D341Med (cell line): ENCODE data around the gene STX1B.

ENCODE experiments used
- DNase-seq: peaks from one replicate; pipeline ENCODE4 v3.0.0; 2012; ENCODE audit warnings: low spot score

STX1B gene

DNA sequence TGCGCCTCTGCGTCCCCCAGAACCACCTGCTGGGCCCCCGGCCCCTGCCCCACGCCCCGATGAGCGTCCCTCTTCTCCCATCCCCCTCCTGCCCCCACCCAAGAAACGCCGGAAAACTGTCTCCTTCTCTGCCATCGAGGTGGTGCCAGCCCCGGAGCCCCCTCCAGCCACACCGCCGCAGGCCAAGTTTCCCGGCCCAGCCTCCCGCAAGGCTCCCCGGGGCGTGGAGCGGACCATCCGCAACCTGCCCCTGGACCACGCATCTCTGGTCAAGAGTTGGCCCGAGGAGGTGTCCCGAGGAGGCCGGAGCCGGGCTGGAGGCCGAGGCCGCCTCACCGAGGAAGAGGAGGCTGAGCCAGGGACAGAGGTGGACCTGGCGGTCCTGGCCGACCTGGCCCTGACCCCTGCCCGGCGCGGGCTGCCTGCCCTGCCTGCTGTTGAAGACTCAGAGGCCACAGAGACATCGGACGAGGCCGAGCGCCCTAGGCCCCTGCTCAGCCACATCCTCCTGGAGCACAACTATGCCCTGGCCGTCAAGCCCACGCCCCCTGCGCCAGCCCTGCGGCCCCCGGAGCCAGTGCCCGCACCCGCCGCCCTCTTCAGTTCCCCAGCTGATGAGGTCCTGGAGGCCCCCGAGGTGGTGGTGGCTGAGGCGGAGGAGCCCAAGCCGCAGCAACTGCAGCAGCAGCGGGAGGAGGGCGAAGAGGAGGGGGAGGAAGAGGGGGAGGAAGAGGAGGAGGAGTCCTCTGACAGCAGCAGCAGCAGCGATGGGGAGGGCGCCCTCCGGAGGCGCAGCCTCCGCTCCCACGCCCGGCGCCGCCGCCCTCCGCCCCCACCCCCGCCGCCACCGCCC, 31.0 kb downstream of the STX1B start:
- no peak for DNase-seq

DNA sequence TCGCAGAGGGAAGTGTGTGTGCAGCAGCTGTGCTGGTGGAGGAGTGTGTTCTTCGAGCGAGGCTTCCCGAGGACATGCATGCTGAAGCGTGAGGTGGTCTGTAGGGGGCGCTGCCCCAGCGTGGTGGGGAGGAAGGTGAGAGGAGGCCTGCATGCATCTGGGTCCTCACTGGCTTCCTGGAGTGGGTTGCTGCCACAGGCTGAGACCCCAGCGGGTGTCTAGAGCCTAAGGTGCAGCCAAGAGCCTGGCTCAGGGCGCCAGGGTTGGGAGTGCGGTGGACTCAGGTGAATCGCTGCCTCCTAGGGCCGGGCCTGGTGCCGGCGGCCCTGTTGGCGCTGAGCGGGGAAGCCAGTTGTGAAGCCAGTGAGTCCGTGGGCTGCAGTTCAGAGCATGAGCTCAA, 32.9 kb downstream of the STX1B start:
- DNase-seq = peak; percentile 60

DNA sequence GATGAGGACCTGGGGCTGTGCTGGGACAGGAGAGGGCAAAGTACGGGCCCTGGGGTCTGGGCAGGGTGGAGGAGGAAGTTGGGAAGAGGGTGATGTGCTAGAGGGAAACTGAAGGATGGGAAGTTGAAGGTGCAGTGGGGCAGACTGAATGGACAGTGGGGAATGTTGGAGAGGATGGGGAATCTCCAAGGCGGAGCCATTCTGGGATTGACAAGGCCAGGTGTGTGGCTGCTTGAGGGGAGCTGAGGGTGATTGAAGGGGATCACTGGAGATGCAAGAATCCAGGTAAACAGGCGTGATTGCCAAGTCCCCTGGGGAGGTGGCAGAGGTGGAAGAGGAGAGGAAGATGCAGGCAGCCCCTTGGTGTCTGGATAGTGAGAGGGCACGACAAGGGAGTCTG, 34.0 kb downstream of the STX1B start:
- no peak for DNase-seq

DNA sequence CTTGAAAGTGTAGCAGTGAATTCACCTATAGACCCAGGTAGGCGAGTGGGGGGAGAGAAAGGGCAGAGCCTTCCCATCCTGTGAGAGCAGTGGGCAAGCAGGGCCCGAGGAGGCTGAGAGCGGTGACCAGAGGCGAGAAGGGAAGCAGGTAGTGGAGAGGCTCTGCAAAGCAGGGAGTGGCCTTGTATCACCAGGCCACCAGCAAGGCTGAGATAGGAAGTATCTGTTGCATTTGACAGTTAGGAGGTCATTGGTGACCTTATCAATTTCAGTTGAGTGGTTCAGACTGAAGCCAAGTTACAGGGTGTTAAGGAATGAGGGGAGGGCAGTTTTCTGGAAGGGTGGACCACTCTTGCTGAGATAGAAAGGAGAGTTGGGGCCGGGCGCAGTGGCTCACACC, 36.1 kb downstream of the STX1B start:
- no peak for DNase-seq

DNA sequence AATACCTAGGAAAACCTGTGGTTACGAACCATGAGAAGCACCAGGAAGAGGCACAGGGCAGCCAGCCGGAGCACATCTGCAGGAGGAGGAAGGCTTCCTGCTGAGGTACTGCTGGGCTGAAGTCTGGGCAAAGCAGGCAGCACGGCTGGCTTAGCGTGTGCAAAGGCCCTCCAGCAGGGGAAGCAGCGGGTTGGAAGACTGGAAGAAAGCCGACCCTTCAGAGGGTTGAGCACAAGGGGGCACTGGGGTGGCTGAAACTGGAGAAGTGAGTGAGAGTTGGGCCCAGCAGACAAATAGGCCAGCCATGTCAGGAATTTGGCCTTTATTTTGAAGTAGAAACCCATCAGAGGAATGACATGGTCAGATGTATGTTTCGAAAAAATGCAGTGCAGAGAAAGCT, 37.6 kb downstream of the STX1B start:
- DNase-seq = no peak

DNA sequence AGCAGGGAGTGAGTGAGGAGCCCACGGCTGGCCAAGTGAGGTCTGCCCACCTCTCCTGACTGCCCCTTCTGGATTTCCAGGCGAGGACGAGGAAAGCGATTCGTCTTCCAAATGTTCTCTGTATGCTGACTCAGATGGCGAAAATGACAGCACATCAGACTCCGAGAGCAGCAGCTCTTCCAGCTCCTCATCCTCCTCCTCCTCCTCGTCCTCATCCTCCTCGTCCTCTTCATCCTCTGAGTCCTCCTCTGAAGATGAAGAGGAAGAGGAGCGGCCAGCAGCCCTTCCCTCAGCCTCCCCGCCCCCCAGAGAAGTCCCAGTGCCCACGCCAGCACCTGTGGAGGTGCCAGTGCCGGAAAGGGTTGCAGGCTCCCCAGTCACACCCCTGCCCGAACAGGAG, 39.1 kb downstream of the STX1B start:
- no peak for DNase-seq

DNA sequence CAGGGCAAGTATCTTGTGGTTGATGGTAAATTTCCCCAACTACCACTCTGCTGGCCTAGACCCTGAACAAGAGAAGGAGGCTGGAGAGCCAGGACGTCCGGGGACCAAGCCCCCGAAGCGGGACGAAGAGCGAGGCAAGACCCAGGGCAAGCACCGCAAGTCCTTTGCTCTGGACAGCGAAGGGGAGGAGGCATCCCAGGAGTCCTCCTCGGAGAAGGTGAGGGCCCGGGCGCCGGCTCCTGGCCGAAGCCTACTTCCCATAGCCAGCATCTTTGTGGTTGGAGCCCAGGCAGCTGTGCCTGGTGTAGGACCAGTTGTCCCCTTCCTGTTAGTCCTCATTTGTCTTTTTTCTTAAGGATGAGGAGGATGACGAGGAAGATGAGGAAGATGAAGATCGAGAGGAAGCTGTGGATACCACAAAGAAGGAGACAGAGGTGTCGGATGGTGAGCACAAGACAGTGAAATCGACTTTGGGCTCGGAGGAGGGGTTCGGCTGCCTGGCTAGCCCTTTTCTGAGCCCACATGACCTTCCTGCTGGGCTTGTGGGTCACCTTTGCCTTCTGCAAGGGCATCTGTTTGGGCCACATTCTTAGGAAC, 41.1 kb downstream of the STX1B start:
- DNase-seq = no peak

DNA sequence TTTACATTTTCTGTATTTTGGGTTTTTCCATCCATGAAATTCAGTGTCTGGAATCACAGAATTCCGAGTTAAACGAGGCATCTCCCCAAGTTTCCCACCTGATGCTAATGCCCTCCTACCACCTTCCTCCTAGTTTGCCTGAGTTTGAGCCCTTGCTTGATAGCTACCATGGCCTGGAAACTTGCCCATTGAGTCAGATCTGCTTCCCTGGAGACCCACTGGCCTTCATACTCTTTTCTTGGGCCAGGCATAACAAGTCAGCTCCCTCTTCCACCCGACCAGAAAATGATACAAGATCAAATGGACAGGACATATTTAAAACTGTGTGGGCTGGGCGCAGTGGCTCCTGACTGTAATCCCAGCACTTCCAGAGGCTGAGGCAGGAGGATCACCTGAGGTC, 42.6 kb downstream of the STX1B start:
- DNase-seq = no peak

DNA sequence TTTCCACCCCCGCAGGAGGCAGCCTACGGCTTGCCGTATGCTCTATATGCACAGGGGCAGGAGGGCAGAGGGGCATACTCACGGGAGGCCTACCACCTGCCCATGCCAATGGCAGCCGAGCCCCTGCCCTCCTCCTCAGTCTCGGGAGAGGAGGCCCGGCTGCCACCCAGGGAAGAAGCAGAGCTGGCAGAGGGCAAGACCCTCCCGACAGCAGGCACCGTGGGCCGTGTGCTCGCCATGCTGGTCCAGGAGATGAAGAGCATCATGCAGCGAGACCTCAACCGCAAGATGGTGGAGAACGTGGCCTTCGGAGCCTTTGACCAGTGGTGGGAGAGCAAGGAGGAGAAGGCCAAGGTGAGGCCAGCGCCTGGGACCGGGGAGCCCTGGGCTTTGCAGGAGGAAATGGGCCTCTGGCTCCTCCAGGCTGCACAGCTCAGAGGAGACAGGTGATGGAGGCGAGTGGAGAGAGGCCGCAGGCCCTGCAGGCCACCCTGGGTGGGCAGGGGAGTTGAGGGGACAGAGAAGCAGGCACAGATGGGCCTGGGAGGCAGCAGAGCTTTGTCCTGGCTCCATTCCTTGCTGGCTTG, 44.3 kb downstream of the STX1B start:
- DNase-seq = no peak

DNA sequence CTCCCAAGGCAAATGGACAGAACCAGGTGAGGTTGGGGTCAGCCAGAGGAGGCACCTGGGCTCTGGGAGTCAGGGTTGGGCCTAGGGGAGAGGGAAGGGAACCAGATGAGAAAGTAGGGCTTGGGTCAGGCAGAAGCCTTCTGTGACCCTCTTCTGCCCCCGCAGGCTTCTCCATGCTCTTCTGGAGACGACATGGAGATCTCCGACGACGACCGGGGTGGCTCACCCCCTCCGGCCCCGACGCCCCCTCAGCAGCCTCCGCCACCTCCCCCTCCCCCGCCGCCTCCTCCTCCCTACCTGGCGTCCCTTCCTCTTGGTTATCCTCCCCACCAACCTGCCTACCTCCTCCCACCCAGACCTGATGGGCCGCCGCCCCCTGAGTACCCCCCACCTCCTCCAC, 45.0 kb downstream of the STX1B start:
- DNase-seq = peak; percentile 20

DNA sequence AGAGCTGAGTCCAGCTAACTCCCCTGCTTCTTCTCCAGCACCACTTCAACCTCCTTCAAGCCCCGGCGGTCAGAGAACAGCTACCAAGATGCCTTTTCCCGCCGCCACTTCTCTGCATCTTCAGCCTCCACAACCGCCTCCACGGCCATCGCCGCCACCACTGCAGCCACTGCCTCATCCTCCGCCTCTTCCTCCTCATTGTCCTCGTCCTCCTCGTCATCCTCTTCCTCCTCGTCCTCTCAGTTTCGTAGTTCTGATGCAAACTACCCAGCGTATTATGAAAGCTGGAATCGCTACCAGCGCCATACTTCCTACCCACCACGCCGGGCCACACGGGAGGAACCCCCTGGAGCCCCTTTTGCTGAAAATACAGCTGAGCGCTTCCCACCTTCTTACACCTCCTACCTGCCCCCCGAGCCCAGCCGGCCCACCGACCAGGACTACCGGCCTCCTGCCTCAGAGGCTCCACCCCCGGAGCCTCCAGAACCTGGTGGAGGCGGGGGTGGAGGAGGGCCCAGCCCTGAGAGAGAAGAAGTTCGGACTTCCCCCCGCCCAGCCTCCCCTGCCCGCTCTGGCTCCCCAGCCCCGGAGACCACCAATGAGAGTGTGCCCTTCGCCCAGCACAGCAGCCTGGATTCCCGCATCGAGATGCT, 45.7 kb downstream of the STX1B start:
- peak; percentile 21 for DNase-seq

DNA sequence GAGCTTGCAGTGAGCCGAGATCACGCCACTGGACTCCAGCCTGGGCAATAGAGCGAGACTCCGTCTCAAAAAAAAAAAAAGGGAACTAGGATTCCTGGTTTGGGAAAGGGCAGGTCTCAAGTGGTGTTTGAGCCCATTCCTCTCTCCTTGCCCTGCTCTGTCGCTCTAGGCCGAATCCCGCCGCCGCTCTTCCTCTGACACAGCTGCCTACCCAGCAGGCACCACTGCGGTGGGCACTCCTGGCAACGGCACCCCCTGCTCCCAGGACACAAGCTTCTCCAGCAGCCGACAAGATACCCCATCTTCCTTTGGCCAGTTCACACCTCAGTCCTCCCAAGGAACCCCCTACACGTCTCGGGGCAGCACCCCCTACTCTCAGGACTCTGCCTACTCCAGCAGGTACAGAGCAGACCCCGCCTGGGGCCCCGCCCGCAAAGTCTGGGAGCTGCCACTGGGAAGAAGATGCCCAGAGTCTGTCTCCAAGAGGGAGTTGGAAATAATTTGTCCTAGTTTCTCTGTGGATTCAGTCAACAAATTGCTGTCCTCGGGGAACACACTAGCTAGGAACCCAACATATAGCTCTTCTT, 46.4 kb downstream of the STX1B start:
- no peak for DNase-seq

DNA sequence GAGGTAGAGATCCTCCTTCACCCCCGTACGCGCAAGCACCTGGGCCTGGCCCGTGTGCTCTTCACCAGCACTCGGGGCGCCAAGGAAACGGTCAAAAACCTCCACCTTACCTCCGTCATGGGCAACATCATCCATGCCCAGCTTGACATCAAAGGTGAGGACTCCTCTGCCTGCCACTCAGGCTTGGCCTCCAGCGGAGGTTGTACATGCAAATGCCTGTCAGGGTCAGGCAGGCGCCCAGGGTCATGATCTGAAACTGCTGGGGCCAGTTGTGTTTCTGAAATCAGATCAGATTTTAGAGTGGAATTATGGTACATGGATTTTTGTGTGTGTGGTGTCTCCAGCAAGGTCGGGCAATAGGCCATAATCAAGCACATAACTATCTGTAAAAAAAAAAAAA, 49.1 kb downstream of the STX1B start:
- DNase-seq = no peak

DNA sequence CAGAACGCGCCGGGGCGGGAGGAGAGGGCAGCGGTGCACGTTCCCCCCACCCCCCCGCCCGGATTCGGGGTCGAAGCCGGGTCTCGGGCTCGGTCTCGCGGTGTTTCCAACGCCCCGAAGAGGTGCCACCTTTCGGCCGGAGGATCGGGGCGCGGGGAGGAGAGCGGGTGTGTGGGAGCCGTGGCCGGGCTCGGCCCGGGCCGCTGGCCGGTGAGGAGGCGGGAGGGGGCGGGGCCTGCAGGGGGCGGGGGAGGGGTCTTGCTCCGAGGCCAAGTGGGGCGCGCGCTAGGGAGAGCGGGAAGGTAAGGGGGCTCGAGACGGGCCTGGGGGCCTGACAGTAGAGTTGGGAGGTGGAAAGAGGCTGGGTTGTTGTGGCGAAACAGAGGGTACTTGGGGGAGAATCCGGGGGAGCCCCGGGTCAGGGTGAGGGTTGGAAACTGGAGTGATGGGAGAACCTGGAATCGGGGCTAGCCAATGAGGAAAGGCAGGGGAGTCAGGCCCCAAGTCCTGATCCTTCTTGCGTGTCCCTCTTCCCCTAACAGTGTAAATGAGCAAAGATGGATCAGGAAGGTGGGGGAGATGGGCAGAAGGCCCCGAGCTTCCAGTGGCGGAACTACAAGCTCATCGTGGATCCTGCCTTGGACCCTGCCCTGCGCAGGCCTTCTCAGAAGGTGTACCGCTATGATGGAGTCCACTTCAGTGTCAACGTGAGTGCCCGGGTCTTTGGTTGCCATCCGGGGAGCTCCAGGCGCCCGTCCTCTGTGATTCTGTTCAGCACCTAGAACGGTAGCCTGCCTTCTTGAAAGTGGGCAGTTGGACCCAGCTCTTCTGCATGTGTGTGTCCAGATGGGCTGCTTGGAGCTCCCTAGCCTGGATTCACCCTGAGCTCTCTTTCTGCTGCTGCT, 52.0 kb downstream of the STX1B start:
- no peak for DNase-seq

DNA sequence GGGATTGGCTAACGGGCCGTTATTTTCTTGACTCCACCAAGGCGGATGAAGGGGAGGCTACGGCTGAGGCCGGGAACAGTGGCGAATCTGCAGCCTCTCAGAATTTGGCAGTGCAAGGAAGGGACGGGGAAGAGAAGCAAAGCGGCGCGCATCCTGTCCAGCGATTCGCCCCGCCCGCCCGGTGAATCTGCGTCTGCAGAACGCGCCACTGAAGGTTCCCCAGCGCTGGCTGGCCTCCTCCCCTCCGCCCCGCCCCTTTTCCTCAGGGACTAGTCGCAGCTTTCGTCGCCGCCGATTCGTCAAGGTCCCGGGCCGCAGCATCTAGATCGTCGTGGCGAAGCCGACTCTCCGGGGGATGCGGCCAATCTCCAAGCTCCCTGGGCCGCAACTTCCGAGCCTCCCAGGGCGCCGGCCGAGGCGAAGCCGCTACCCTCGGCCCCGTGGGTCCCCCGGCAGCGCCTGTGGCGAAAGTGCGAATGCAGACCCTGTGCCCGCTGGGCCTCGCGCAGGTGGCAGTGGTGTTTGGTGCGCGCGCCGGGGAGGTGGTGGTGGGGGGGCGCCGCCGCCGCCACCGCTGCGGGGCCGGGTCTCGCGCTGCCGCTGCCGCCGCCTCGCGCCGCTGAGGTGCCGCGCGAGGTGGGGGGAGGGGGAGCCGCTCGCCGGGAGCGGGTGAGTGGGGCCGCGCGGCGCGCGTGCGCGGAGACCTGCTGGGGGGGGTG, 52.8 kb downstream of the STX1B start, which contains the start of gene SETD1A:
Gene SETD1A (plus strand): TSS at position 299 of the 719 bp plus-strand sequence. CDS start 978 bp downstream, outside the sequence.
- peak; percentile 95 for DNase-seq

DNA sequence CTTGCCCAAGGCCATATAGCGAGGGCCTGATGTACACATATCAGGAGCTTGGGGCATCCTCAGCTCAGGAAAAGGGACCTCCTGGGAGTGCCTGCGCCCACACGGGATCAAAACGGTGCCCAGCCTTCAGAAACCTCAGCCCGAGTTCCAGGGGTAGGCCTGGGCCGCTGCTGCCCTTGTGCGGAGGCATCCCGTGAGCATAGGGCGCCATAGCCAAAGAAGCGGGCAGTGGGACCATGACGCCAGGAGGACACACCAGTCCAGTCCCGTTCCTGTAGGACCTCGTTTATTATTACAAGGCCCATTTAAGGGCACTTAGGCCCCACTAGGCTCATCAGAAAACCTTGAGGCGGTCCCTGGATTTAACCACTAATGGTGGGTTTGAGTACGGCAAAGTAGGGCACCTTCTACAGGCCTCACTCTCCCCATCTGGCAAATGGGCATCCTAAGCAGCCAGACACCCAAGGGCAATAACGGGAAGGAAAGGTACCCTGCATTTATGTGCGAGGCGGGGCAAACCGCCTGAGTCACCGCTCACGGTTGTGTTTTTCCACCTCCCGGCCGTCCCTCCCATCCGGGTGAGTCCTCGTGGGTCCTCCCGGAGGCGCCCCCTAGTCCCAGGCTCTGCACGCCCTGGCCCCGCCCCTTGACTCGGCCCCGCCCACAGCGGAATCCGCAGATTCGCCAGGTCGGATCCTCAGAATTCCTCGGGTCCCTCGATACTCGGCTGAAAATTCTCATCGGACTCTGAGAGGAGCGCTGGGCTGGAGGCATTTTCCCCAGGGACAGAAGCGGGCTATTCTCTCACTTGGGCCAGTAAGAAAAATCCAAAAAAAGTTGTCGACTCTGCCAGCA, 53.6 kb downstream of the STX1B start:
- peak; percentile 89 for DNase-seq

DNA sequence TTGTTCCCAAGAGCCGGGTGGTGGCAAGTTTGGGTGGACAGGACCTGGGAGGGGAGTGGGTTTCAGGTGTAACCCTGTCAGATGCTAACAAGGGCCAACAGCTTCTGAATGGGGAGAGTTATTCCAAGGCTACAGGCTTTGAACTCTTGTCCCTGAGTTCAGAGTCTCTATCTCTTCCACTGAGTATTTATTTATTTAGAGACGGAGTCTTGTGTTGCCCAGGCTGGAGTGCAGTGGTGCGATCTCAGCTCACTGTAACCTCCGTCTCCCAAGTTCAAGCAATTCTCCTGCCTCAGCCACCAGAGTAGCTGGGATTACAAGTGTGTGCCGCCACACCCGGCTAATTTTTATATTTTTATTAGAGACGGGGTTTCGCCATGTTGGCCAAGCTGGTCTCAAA, 55.4 kb downstream of the STX1B start:
- DNase-seq = no peak

DNA sequence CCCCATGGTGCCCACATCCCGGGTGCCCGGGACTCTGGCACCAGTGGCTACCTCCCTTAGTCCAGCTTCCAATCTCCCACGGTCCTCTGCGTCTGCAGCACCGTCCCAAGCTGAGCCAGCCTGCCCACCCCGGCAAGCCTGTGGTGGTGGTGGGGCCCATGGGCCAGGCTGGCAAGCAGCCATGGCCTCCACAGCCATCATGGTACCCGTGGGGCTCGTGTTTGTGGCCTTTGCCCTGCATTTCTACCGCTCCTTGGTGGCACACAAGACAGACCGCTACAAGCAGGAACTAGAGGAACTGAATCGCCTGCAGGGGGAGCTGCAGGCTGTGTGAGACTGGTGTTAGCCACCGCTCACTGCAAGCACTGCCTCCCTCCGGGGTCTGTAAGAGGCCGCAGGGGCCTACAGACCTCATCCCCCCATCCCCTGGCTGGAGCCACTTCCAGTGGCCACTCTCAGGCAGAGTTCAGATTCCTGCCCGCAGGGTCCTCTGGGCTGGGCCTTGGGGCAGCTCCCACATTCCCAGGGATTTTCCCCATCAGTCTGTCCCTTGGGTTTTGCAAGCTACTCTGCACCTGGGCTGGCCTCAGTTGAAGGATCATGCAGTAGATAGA, 56.8 kb downstream of the STX1B start:
- DNase-seq = peak; percentile 80

DNA sequence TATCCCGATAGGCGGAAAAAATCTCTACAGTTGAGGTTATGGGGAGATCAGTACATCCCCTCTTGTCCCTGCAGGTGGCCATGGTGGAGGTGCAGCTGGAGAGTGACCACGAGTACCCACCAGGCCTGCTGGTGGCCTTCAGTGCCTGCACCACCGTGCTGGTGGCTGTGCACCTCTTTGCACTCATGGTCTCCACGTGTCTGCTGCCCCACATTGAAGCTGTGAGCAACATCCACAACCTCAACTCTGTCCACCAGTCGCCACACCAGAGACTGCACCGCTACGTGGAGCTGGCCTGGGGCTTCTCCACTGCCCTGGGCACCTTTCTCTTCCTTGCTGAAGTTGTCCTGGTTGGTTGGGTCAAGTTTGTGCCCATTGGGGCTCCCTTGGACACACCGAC, 57.3 kb downstream of the STX1B start:
- no peak for DNase-seq
